GM23338 (cell line): ENCODE data around the gene MYO6. TPM values are rescaled to one million over a fixed set of nuclear protein-coding genes. Genes with fewer than 3 reads are reported as not detected.

ENCODE experiments used
- ATAC-seq: fragments of 200-7000 bp; cut with Tn5 transposase; 3 replicates; pipeline ENCODE4 v1.9.1; 2020
- DNase-seq: peaks from one replicate; pipeline ENCODE4 v3.0.0-alpha.2; 2015; ENCODE audit warnings: low spot score
- H2AFZ ChIP-seq: fragments of 200-600 bp; sonication (generic); 2 replicates; pipeline ENCODE4 v1.8.0; 2016; ENCODE audit warnings: antibody characterized with exemption, mild to moderate bottlenecking, moderate library complexity
- H3F3A ChIP-seq: fragments of 200-600 bp; sonication (generic); replicated peaks from 2 replicates; pipeline ENCODE4 v1.8.0; 2017; ENCODE audit warnings: antibody characterized with exemption, mixed run types, low read depth
- H3K27ac ChIP-seq: fragments of 200-600 bp; sonication (generic); 2 replicates; pipeline ENCODE4 v1.6.1; 2016; ENCODE audit warnings: low read depth
- H3K27me3 ChIP-seq: fragments of 200-600 bp; sonication (generic); 2 replicates; pipeline ENCODE4 v1.8.0; 2016; ENCODE audit warnings: mild to moderate bottlenecking, mixed run types, moderate library complexity; ENCODE audit not compliant: insufficient read depth
- H3K36me3 ChIP-seq: fragments of 200-600 bp; sonication (generic); 2 replicates; pipeline ENCODE4 v1.8.0; 2016; ENCODE audit warnings: mild to moderate bottlenecking; ENCODE audit not compliant: insufficient read depth
- H3K4me1 ChIP-seq: fragments of 200-600 bp; sonication (generic); 2 replicates; pipeline ENCODE4 v1.8.0; 2016; ENCODE audit warnings: mild to moderate bottlenecking, moderate library complexity; ENCODE audit not compliant: insufficient read depth
- H3K4me2 ChIP-seq: fragments of 200-600 bp; sonication (generic); 2 replicates; pipeline ENCODE4 v1.7.1; 2017; ENCODE audit warnings: mixed run types
- H3K4me3 ChIP-seq: fragments of 200-600 bp; sonication (generic); 2 replicates; pipeline ENCODE4 v1.6.1; 2016; ENCODE audit warnings: mixed run types
- H3K79me2 ChIP-seq: fragments of 200-600 bp; sonication (generic); replicated peaks from 2 replicates; pipeline ENCODE4 v1.8.0; 2017; ENCODE audit warnings: mild to moderate bottlenecking; ENCODE audit not compliant: insufficient read depth
- H3K9me2 ChIP-seq: fragments of 200-600 bp; sonication (generic); 2 replicates; pipeline ENCODE4 v1.8.0; 2017; ENCODE audit not compliant: insufficient read depth
- H4K20me1 ChIP-seq: fragments of 200-600 bp; sonication (generic); replicated peaks from 2 replicates; pipeline ENCODE4 v1.8.0; 2017; ENCODE audit warnings: mild to moderate bottlenecking; ENCODE audit not compliant: insufficient read depth
- H3K27ac Mint-ChIP-seq: 2 replicates; pipeline ENCODE4 v1.8.0; 2020; ENCODE audit warnings: inconsistent platforms, mild to moderate bottlenecking, moderate library complexity, mixed read lengths
- H3K27me3 Mint-ChIP-seq: 3 replicates; pipeline ENCODE4 v1.8.0; 2022; ENCODE audit warnings: low read depth, mild to moderate bottlenecking, moderate library complexity, mixed read lengths, inconsistent platforms; ENCODE audit not compliant: insufficient read depth, poor library complexity
- H3K36me3 Mint-ChIP-seq: 3 replicates; pipeline ENCODE4 v1.8.0; 2021; ENCODE audit warnings: low read depth, mild to moderate bottlenecking, inconsistent platforms, moderate library complexity, mixed read lengths
- H3K4me1 Mint-ChIP-seq: 3 replicates; pipeline ENCODE4 v1.8.0; 2020; ENCODE audit warnings: mild to moderate bottlenecking, inconsistent platforms, mixed read lengths
- H3K4me3 Mint-ChIP-seq: 3 replicates; pipeline ENCODE4 v1.8.0; 2021; ENCODE audit warnings: moderate library complexity, mild to moderate bottlenecking, inconsistent platforms, mixed read lengths
- H3K9me3 Mint-ChIP-seq: 3 replicates; pipeline ENCODE4 v1.8.0; 2020; ENCODE audit warnings: moderate library complexity, mild to moderate bottlenecking, inconsistent platforms, mixed read lengths
- CREB1 ChIP-seq: fragments of 250-450 bp; sonication (Bioruptor Pico); IDR thresholded peaks from 2 replicates; pipeline ENCODE4 v1.5.0; 2020; ENCODE audit warnings: low read depth, mild to moderate bottlenecking, moderate library complexity
- EZH2 ChIP-seq: fragments of 200-600 bp; sonication (generic); IDR thresholded peaks from one replicate; pipeline ENCODE4 v1.8.0; 2017; ENCODE audit warnings: antibody characterized with exemption, mild to moderate bottlenecking, low read depth; ENCODE audit not compliant: unreplicated experiment
- EZH2phosphoT487 ChIP-seq: fragments of 200-600 bp; sonication (generic); IDR thresholded peaks from one replicate; pipeline ENCODE4 v1.8.1; 2018; ENCODE audit warnings: antibody characterized with exemption; ENCODE audit not compliant: unreplicated experiment
- JUNB ChIP-seq: IDR thresholded peaks from one replicate; pipeline ENCODE4 v1.6.1; 2016; ENCODE audit warnings: antibody characterized with exemption; ENCODE audit not compliant: unreplicated experiment
- NANOG ChIP-seq: IDR thresholded peaks from 2 replicates; pipeline ENCODE4 v1.6.1; 2016; ENCODE audit warnings: antibody characterized with exemption, borderline replicate concordance
- POLR2AphosphoS5 ChIP-seq: IDR thresholded peaks from 2 replicates; pipeline ENCODE4 v1.6.1; 2016; ENCODE audit warnings: antibody characterized with exemption, low read depth
- STAT1 ChIP-seq: IDR thresholded peaks from one replicate; pipeline ENCODE4 v1.6.1; 2016; ENCODE audit warnings: antibody characterized with exemption; ENCODE audit not compliant: unreplicated experiment
- ZNF114 ChIP-seq: fragments of 250-450 bp; sonication (Bioruptor Pico); IDR thresholded peaks from 2 replicates; pipeline ENCODE4 v1.5.0; 2020; ENCODE audit warnings: mild to moderate bottlenecking, moderate library complexity
- ZNF331 ChIP-seq: fragments of 250-450 bp; sonication (Bioruptor Pico); IDR thresholded peaks from 2 replicates; pipeline ENCODE4 v1.5.0; 2020; ENCODE audit warnings: low read depth, mild to moderate bottlenecking, moderate library complexity
- polyA plus RNA-seq: library from polyadenylated mRNA; unstranded; fragments of >200 nt; fragmentation: Nextera tagmentation; extraction: Ambion mirVana; gene quantifications from 2 replicates; pipeline ENCODE4 v1.2.1, GENCODE V29; 2016
- total RNA-seq: library from RNA; depleted of rRNA; stranded (reverse); fragments of >200 nt; shearing (Covaris generic); gene quantifications from 2 replicates; pipeline ENCODE4 v1.2.3, GENCODE V29; 2014
- TF ChIP-seq, protein P1 (sequence below): fragments of 250-450 bp; sonication (Bioruptor Pico); IDR thresholded peaks from 2 replicates; pipeline ENCODE4 v1.5.0; 2020; ENCODE audit warnings: mild to moderate bottlenecking, moderate library complexity
- TF ChIP-seq, protein P2 (sequence below), 2 experiments: fragments of 200-600 bp in 1 of 2; sonication (generic) in 1 of 2; conservative IDR thresholded peaks; 2 replicates each; pipeline versions ENCODE4 v1.5.1 to v1.6.1; 2016 to 2017; ENCODE audit warnings: antibody characterized with exemption in 2 of 2, low read depth in 2 of 2, mild to moderate bottlenecking in 2 of 2, moderate library complexity in 1 of 2
- TF ChIP-seq, protein P3 (sequence below): IDR thresholded peaks from 2 replicates; pipeline ENCODE4 v1.6.1; 2016; ENCODE audit warnings: antibody characterized with exemption
- TF ChIP-seq, protein P4 (sequence below): IDR thresholded peaks from one replicate; pipeline ENCODE4 v1.6.1; 2018; ENCODE audit warnings: antibody characterized with exemption; ENCODE audit not compliant: unreplicated experiment

The MYO6 gene
- total and polyA plus RNA-seq, 2 experiments from 2014 or later = 21.8 to 33.0 TPM

DNA sequence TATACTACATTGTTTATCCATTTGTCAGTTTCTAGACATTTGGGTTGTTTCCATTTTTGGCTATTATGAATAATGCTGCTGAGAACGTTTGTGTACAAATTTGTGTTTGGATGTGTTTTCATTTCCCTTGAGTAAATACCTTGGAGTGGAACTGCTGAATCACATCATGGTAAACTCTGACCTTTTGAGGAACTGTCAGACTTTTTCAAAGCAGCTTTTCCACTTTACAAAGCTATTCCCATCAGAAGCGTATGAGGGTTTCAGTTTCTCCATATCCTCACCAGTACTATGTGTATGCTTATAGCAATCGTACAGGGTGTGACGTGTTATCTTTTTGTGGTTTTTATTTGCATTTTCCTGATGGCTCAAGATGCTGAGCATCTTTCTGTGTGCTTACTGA lies 103.7 kb downstream of the MYO6 start:
- Histone ChIP-seq H3K4me1 (no peaks in the 10 kb centered on the region), H3K9me2 (no peaks in the 10 kb centered on the region), H3F3A (no peaks in the 10 kb centered on the region), H3K27ac (no peak overlapping the region), H3K4me2 (no peak overlapping the region), H3K36me3 (no peaks in the 10 kb centered on the region), H3K4me3 (no peak overlapping the region), H4K20me1 (no peaks in the 10 kb centered on the region), H3K27me3 (no peaks in the 10 kb centered on the region), H3K79me2 (no peaks in the 10 kb centered on the region), H2AFZ (no peak overlapping the region)
- no peak overlapping the region for H3K27ac Mint-ChIP-seq
- H3K36me3 Mint-ChIP-seq = no peaks in the 10 kb centered on the region
- H3K4me3 Mint-ChIP-seq = no peak overlapping the region
- no peaks in the 10 kb centered on the region for H3K27me3 Mint-ChIP-seq
- DNase-seq = no peak
- TF ChIP-seq, protein P1, sequence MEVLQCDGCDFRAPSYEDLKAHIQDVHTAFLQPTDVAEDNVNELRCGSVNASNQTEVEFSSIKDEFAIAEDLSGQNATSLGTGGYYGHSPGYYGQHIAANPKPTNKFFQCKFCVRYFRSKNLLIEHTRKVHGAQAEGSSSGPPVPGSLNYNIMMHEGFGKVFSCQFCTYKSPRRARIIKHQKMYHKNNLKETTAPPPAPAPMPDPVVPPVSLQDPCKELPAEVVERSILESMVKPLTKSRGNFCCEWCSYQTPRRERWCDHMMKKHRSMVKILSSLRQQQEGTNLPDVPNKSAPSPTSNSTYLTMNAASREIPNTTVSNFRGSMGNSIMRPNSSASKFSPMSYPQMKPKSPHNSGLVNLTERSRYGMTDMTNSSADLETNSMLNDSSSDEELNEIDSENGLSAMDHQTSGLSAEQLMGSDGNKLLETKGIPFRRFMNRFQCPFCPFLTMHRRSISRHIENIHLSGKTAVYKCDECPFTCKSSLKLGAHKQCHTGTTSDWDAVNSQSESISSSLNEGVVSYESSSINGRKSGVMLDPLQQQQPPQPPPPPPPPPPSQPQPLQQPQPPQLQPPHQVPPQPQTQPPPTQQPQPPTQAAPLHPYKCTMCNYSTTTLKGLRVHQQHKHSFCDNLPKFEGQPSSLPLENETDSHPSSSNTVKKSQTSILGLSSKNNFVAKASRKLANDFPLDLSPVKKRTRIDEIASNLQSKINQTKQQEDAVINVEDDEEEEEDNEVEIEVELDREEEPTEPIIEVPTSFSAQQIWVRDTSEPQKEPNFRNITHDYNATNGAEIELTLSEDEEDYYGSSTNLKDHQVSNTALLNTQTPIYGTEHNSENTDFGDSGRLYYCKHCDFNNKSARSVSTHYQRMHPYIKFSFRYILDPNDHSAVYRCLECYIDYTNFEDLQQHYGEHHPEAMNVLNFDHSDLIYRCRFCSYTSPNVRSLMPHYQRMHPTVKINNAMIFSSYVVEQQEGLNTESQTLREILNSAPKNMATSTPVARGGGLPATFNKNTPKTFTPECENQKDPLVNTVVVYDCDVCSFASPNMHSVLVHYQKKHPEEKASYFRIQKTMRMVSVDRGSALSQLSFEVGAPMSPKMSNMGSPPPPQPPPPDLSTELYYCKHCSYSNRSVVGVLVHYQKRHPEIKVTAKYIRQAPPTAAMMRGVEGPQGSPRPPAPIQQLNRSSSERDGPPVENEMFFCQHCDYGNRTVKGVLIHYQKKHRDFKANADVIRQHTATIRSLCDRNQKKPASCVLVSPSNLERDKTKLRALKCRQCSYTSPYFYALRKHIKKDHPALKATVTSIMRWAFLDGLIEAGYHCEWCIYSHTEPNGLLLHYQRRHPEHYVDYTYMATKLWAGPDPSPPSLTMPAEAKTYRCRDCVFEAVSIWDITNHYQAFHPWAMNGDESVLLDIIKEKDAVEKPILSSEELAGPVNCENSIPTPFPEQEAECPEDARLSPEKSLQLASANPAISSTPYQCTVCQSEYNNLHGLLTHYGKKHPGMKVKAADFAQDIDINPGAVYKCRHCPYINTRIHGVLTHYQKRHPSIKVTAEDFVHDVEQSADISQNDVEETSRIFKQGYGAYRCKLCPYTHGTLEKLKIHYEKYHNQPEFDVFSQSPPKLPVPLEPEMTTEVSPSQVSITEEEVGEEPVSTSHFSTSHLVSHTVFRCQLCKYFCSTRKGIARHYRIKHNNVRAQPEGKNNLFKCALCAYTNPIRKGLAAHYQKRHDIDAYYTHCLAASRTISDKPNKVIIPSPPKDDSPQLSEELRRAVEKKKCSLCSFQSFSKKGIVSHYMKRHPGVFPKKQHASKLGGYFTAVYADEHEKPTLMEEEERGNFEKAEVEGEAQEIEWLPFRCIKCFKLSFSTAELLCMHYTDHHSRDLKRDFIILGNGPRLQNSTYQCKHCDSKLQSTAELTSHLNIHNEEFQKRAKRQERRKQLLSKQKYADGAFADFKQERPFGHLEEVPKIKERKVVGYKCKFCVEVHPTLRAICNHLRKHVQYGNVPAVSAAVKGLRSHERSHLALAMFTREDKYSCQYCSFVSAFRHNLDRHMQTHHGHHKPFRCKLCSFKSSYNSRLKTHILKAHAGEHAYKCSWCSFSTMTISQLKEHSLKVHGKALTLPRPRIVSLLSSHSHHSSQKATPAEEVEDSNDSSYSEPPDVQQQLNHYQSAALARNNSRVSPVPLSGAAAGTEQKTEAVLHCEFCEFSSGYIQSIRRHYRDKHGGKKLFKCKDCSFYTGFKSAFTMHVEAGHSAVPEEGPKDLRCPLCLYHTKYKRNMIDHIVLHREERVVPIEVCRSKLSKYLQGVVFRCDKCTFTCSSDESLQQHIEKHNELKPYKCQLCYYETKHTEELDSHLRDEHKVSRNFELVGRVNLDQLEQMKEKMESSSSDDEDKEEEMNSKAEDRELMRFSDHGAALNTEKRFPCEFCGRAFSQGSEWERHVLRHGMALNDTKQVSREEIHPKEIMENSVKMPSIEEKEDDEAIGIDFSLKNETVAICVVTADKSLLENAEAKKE (CRISPR knock-in tag) = no peak
- TF ChIP-seq, protein P2, sequence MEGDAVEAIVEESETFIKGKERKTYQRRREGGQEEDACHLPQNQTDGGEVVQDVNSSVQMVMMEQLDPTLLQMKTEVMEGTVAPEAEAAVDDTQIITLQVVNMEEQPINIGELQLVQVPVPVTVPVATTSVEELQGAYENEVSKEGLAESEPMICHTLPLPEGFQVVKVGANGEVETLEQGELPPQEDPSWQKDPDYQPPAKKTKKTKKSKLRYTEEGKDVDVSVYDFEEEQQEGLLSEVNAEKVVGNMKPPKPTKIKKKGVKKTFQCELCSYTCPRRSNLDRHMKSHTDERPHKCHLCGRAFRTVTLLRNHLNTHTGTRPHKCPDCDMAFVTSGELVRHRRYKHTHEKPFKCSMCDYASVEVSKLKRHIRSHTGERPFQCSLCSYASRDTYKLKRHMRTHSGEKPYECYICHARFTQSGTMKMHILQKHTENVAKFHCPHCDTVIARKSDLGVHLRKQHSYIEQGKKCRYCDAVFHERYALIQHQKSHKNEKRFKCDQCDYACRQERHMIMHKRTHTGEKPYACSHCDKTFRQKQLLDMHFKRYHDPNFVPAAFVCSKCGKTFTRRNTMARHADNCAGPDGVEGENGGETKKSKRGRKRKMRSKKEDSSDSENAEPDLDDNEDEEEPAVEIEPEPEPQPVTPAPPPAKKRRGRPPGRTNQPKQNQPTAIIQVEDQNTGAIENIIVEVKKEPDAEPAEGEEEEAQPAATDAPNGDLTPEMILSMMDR (conservative IDR thresholded peaks at IDR 0.05; ENCODE audit: low read depth in 2 of 2) = no peak
- TF ChIP-seq EZH2phosphoT487 = no peak
- TF ChIP-seq JUNB = no peak
- no peak for TF ChIP-seq EZH2
- no peak for TF ChIP-seq ZNF114 (CRISPR knock-in tag)
- TF ChIP-seq POLR2AphosphoS5 = no peak
- TF ChIP-seq ZNF331 (CRISPR knock-in tag) = no peak
- no peak for TF ChIP-seq STAT1
- no peak for TF ChIP-seq NANOG
- TF ChIP-seq, protein P3, sequence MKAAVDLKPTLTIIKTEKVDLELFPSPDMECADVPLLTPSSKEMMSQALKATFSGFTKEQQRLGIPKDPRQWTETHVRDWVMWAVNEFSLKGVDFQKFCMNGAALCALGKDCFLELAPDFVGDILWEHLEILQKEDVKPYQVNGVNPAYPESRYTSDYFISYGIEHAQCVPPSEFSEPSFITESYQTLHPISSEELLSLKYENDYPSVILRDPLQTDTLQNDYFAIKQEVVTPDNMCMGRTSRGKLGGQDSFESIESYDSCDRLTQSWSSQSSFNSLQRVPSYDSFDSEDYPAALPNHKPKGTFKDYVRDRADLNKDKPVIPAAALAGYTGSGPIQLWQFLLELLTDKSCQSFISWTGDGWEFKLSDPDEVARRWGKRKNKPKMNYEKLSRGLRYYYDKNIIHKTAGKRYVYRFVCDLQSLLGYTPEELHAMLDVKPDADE = no peak
- no peak for TF ChIP-seq CREB1 (CRISPR knock-in tag)
- TF ChIP-seq, protein P4, sequence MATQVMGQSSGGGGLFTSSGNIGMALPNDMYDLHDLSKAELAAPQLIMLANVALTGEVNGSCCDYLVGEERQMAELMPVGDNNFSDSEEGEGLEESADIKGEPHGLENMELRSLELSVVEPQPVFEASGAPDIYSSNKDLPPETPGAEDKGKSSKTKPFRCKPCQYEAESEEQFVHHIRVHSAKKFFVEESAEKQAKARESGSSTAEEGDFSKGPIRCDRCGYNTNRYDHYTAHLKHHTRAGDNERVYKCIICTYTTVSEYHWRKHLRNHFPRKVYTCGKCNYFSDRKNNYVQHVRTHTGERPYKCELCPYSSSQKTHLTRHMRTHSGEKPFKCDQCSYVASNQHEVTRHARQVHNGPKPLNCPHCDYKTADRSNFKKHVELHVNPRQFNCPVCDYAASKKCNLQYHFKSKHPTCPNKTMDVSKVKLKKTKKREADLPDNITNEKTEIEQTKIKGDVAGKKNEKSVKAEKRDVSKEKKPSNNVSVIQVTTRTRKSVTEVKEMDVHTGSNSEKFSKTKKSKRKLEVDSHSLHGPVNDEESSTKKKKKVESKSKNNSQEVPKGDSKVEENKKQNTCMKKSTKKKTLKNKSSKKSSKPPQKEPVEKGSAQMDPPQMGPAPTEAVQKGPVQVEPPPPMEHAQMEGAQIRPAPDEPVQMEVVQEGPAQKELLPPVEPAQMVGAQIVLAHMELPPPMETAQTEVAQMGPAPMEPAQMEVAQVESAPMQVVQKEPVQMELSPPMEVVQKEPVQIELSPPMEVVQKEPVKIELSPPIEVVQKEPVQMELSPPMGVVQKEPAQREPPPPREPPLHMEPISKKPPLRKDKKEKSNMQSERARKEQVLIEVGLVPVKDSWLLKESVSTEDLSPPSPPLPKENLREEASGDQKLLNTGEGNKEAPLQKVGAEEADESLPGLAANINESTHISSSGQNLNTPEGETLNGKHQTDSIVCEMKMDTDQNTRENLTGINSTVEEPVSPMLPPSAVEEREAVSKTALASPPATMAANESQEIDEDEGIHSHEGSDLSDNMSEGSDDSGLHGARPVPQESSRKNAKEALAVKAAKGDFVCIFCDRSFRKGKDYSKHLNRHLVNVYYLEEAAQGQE = no peak
- ATAC-seq = no peak
- H3K4me1 Mint-ChIP-seq = peaks cover 7% of the 10 kb centered on the region; the same call in 2 of the 3 replicates
- no peaks in the 10 kb centered on the region for H3K9me3 Mint-ChIP-seq
